NCI-H2081 treated with DMSO at 0.1 percent for 48 hours (cell line): ENCODE results near the gene SETD1B.

Experiments
- DNase-seq: peaks from one replicate; lab custom pipeline; 2025; lab: John Stamatoyannopoulos, UW

SETD1B gene

DNA sequence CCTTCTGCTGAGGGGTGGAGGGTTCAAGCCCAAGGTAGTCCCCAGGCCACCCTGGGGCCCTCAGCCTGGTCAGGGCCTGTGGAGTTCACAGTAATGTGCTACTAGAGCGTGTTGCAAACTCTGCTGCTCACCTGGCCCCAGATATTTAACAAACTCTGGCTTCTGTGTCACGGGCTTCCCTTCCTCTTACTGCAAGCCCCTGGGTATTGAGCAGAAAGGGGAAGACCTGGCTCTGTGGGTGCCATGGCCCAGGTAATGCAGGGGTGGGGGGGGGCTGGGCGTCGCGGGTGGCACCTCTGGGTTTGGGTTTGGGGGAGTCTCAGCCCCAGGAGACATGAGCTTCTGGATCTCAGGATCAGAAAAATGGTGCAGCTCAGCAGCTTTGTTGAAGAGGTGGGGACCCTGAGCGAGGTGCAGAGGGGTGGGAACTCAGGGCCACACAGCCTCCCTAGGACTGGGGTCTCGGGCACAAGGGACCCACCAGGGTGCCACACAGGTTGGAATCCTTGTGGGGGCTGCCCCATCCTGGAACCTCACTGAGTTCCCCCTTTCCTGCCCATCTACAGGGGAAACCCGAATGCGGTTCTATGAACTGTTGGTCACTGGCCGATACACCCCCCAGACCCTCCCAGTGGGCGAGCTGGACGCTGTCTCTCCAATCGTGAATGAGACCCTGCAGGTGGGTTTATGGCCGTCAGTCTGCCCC, 4.0 kb downstream of the SETD1B start:
- DNase-seq, result no peak

DNA sequence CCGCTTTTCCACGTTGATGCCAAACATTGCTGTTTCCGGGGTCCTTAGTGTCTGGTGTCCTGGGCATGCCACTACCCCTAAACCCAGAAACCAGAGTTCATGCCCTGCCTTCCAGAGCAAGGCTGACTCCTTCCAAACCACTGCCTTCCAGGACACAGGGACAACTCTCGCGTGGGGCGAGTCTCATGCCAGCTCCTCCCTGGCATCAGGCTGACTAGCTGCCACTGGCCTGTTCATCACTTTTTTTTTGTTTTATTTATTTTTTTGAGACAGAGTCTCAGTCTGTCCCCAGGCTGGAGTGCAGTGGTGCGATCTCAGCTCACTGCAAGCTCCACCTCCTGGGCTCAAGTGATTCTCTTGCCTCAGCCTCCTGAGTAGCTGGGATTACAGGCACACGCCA, 4.8 kb downstream of the SETD1B start:
- DNase-seq, result no peak

DNA sequence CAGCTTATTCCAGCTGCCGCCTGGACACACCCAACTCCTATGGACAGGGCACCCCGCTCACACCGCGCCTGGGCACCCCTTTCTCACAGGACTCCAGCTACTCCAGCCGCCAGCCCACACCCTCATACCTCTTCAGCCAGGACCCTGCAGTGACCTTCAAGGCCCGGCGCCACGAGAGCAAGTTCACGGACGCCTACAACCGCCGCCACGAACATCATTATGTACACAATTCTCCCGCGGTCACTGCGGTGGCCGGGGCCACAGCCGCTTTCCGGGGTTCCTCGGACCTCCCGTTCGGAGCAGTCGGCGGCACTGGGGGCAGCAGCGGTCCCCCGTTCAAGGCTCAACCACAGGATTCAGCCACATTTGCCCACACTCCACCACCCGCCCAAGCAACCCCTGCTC, 5.9 kb downstream of the SETD1B start:
- DNase-seq, result no peak

DNA sequence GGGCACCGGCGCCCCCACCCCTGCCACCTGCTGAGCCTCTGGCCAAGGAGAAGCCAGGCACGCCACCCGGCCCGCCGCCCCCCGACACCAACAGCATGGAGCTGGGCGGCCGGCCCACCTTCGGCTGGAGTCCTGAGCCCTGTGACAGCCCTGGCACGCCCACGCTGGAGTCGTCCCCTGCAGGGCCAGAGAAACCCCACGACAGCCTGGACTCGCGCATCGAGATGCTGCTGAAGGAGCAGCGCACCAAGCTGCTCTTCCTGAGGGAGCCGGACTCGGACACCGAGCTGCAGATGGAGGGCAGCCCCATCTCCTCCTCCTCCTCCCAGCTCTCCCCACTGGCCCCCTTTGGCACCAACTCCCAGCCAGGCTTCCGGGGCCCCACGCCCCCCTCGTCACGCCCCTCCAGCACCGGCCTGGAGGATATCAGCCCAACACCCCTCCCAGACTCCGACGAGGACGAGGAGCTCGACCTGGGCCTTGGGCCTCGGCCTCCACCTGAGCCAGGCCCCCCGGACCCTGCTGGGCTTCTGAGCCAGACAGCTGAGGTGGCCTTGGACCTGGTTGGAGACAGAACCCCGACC, 6.5 kb downstream of the SETD1B start:
- no peak for DNase-seq

DNA sequence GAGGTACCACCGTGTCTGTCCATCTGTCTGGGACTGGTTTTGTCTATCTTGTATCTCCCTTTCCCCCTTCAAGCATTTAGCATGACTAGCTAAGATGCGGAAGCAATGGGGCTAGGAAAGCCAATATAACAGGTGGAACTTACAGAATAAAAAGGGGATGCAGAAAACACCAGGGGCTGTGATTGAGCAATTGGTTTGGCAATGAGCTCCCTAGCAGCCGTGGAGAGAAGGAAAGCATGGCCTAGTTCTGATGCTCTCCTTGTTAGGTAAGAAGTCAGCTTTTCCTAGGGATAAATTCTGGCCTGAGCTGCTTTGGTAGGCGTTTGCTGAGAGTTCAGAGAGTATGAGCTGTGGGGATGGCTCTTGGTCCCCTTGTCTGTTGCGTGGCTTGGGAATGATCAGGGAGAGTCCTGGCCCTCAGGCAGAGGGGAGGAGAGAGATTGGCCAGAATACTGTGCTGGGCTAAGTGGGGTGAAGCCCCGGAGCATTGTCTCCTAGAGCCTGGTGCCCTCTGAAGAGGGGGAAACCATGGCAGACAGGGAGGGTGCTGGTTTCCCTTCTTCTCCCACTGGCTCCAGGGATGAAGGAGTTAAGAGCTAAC, 7.1 kb downstream of the SETD1B start:
- no peak for DNase-seq

DNA sequence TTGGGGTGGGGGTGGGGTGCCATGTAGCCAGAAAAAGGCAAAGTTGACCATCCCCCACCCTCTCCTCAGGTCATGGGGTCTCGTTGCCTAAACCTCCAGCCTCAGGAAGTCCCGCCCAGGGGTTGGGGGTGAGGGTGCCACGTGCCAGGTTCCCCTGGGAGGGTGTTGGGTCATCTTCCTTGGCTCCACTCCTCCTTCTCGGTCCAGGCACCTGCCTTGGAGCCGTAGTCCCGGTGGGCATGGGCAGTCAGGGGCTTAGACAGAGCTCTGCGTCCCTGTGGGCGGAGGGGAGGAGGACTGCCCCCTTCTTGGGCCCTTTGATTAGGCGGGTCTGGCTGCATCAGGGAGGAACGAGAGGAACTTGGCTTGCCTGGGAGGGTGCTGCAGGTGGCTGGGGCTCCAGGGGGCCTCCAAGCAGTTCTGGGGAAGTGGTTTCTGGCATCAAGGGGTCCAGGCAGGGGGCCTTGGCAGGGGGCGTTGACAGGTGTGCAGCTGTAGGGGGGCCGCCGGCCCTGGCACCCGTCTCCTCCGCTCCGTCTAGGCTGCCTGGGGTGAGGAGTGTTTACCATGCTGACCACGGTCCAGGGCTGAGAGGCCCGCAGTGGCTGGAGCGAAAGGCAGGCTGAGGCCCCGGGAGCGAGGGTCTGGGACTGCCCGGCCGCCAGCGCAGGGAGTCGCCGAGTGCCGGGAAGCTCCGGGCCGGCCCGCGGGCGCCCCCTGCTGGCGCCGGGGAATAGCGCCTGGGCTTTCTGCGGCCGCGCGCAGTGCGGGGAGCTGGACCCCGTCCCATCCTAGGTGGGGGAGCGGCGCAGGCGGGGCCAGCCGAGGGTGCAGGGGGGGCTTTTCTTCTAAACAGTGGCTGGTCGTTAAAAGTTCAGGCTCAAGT, 7.9 kb downstream of the SETD1B start:
- no peak for DNase-seq

DNA sequence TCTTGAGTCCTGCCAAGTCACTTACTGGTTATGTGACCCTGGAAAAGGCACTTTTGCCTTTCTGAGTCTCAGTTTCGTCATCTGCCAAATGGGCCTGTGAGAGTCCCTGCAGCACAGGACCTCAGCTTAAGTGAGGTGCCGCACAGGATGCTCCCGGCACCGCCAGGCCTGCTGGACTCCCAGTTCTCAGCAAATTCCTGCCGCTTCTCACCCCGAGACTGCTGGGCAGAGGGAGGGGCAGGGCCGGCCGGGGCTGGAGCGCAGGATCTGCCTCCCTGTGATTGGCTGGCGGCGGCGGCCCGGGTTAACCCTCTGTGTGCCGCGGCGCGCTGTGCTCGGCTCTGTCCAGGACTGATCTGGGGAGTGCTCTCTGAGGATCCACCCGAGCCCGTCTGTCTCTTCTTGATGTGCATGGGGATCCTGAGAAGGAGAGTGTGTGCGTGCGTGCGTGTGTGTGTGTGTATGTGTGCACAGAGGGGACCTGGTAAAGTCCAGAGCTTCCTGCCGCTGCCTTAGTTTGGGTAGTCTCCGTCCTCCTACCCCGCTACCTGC, 8.6 kb downstream of the SETD1B start:
- no peak for DNase-seq

DNA sequence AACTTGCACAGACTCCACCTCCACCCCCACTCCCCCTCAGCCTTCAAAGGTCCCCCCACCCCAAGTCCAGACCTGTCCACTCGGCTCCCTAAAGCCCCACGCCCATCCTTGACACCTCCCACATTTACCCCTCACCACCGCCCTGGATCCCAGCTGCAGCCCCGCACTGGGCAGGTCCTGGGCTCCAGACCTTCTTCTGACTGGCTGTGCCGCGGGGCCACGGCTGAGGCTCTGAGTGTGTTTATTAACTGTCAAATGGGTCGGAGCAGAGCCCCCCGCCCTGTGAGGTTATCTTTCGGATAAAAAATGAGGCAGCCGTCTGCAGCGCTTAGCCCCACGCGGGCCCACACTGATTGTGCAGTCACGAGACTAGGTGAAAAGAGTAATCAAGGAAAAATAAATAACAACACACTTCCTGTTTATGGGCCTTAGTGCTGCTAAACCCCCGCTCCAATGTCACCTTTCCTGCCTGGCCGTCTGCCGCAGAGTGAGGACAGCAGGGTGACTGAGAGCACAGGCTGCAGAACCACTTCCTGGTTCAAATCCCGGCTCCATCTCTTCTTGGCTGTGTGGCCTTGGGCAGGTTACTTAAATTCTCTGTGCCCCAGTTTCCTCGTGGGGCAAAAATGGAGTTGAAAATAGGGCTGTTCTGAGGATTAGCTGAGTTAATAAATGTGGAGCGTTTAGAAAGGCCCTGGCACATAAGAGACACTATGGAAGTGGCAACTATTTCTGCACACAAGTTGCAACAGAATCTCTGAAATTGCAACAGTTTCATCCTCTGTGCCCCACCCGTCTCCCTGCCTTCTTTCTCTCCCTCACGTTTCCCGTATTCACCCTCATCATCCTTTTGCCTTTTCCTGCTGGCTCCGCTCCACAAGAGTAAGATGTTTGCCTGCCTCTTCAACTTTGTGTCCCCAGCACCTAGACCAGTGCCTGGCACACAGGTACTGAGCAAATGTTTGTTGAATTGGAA, 9.4 kb downstream of the SETD1B start:
- DNase-seq, result no peak

DNA sequence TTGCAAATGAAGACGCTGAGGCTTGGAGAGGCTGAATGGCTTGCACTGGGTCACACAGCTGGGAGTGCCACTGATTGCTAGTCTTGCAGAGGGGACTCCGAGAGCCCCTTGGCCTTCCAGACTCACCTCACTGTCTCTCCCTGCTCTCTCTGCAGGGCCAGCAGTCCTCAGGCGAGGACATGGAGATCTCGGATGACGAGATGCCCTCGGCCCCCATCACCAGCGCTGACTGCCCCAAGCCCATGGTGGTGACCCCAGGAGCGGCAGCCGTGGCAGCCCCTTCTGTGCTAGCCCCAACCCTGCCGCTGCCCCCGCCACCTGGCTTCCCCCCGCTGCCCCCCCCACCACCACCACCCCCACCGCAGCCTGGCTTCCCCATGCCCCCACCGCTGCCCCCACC, 10.1 kb downstream of the SETD1B start:
- no peak for DNase-seq

DNA sequence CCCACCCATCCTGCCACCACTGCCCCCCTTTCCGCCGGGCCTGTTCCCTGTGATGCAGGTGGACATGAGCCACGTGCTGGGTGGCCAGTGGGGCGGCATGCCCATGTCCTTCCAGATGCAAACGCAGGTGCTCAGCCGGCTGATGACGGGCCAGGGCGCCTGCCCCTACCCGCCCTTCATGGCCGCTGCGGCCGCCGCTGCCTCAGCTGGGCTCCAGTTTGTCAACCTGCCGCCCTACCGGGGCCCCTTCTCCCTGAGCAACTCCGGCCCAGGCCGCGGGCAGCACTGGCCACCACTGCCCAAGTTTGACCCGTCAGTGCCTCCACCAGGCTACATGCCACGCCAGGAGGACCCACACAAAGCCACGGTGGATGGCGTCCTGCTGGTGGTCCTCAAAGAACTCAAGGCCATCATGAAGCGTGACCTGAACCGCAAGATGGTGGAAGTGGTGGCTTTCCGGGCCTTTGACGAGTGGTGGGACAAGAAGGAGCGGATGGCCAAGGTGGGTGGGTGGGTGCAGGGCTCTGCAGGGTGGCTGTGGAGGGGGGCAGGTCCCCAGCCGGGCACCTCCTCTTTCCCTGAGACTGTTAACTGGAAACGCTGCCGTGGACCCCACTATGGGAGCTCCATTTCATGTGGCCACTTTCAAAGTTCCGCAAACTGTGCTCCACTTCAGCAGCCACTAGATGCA, 10.8 kb downstream of the SETD1B start:
- DNase-seq, result no peak

DNA sequence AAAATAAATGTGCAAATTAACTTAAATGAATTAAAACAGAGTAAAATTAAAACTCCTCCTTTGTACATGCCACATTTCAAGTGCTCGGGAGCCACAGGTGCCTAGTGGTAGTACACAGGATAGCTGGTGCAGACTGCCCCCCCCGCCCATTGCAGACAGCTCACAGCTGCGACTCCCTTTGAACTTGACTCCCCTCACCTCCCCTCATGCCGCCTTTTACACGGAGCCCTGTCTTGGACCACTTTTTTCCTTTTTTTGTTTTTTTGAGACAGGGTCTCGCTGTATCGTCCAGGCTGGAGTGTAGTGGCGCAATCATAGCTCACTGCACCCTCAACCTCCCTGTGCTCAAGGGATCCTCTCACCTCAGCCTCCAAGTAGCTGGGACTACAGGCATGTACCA, 11.5 kb downstream of the SETD1B start:
- no peak for DNase-seq

DNA sequence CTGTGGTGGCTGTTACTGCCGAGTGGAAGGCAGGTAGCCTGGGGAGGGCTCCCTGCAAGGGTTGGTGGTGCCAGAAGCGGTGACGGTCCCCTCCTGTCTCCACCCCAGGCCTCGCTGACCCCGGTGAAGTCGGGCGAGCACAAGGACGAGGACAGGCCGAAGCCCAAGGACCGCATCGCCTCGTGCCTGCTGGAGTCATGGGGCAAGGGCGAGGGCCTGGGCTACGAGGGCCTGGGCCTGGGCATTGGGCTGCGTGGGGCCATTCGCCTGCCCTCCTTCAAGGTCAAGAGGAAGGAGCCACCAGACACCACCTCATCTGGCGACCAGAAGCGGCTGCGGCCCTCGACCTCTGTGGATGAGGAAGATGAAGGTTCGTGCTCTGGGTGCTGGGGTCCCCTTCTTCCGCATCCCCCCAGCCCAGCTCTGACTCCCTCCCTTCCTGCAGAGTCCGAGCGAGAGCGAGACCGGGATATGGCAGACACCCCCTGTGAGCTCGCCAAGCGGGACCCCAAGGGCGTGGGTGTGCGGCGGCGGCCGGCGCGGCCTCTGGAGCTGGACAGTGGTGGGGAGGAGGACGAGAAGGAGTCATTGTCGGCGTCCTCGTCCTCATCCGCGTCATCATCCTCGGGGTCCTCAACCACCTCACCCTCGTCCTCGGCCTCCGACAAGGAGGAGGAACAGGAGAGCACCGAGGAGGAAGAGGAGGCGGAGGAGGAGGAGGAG, 13.3 kb downstream of the SETD1B start:
- no peak for DNase-seq

DNA sequence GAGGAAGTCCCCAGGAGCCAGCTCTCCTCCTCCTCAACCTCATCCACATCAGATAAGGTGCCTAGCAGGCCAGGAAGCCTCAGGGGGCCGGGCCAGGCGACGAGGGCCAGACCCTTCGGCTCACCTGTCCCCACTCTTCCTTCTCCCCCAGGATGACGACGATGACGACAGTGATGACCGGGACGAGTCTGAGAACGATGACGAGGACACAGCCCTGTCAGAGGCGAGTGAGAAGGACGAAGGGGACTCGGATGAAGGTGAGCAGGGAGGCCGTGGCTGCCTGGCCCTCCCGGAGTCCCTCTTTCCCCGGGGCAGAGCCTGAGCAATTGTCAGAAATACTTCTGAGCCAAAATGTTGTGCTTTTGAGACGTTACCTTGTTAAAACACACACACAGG, 13.8 kb downstream of the SETD1B start:
- no peak for DNase-seq

DNA sequence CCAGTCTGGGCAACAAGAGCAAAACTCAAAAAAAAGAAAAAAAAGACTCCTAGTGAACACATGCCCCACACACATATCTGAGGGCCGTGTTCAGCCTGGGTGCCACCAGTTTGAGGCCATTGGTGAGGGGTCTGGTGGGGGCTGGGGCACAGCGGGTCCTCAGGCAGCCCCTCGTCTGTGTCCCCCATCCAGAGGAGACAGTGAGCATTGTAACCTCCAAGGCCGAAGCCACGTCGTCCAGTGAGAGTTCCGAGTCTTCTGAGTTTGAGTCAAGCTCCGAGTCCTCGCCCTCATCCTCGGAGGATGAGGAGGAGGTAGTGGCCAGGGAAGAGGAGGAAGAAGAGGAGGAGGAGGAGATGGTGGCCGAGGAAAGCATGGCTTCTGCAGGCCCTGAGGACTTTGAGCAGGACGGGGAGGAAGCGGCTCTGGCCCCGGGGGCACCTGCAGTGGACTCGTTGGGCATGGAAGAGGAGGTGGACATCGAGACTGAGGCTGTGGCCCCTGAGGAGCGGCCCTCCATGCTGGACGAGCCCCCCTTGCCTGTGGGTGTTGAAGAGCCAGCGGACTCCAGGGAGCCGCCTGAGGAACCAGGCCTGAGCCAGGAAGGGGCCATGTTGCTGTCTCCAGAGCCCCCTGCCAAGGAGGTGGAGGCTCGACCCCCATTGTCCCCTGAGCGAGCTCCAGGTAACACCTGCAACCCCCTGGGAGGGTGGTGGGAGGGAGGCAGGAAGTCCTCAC, 15.6 kb downstream of the SETD1B start:
- DNase-seq, result no peak

DNA sequence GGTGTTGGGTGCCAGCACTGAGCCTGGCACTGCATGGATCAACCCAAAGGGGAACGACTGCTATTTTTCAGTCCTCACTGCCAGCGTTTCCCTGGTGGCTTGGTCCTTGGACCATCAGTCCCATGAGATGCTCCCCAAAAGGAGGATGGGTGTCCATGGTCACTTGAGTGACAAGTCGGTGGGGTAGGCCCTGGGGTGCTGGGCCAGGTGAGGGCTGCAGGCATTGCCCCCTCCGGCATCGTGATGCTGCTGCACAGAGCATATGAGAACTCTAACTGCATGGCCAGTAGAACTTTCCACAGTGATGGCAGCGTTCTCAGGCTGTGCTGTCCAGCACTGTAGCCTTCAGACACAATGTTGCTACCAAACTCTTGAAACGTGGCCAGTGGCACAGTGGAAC, 16.2 kb downstream of the SETD1B start:
- no peak for DNase-seq

DNA sequence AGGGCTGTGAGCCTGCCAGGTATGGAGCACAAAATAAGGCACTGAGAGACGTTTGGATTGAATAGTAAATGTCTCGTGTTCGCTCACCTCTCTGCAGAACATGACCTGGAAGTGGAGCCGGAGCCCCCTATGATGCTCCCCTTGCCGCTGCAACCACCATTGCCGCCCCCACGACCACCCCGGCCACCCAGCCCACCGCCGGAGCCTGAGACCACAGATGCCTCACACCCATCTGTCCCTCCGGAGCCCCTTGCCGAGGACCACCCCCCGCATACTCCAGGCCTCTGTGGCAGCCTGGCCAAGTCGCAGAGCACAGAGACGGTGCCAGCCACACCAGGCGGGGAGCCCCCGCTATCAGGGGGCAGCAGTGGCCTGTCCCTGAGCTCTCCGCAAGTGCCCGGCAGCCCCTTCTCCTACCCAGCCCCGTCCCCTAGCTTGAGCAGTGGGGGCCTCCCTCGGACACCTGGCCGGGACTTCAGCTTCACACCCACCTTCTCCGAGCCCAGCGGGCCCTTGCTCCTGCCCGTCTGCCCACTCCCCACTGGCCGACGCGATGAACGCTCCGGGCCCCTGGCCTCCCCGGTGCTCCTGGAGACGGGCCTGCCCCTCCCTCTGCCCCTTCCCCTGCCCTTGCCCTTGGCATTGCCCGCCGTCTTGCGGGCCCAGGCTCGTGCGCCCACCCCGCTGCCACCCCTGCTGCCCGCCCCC, 18.7 kb downstream of the SETD1B start:
- no peak for DNase-seq

DNA sequence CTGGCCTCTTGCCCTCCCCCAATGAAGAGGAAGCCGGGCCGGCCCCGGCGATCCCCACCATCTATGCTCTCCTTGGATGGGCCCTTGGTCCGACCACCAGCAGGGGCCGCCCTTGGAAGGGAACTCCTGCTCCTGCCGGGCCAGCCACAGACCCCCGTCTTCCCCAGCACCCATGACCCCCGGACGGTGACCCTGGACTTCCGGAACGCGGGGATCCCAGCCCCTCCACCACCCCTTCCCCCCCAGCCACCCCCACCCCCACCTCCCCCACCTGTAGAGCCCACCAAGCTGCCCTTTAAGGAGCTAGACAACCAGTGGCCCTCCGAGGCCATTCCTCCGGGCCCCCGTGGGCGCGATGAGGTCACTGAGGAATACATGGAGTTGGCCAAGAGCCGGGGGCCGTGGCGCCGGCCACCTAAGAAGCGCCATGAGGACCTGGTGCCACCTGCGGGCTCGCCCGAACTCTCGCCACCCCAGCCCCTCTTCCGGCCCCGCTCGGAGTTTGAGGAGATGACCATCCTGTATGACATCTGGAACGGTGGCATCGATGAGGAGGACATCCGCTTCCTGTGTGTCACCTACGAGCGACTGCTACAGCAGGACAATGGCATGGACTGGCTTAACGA, 19.4 kb downstream of the SETD1B start:
- no peak for DNase-seq

DNA sequence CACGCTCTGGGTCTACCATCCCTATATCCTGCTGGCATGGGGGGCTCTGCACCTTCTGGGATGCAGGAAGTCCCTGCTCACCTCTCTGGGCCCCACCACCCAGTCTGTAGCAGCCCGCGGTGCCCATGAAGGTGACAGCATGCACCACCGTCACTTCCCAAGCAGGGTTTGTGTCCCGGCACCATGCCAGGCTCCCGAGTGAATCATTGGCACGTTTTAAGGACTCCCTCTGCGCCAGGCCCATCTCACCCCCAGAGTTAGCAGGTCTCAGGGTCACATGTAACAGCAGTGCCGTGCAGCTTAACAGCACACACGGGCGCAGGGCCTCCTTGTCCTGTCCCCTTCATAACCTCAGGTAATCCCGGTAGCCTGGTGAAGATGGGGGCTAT, 19.9 kb downstream of the SETD1B start:
- no peak for DNase-seq
